MM.1S (cell line): ENCODE data around the gene HS3ST2.
"Not testable (repeated sequence)": the region's sequence is repeated elsewhere in the genome, so short reads cannot be mapped to it uniquely, and the experiment has no call there.

Experiments used
- DNase-seq: peaks from one replicate; pipeline ENCODE4 v3.0.0-alpha.2; 2015
- H2AFZ ChIP-seq: fragments of 300-600 bp; sonication (generic); 2 replicates; pipeline ENCODE4 v1.6.0; 2016; ENCODE audit warnings: antibody characterized with exemption, low read length
- H3F3A ChIP-seq: fragments of 300-600 bp; sonication (generic); 2 replicates; pipeline ENCODE4 v1.6.1; 2016; ENCODE audit warnings: mild to moderate bottlenecking, antibody characterized with exemption, low read length, moderate library complexity, mixed read lengths; ENCODE audit not compliant: insufficient read depth
- H3K27ac ChIP-seq: fragments of 300-600 bp; sonication (generic); 2 replicates; pipeline ENCODE4 v1.5.1; 2016; ENCODE audit warnings: mild to moderate bottlenecking, low read length
- H3K27me3 ChIP-seq: fragments of 300-600 bp; sonication (generic); replicated peaks from 2 replicates; pipeline ENCODE4 v1.6.0; 2016; ENCODE audit warnings: low read length; ENCODE audit not compliant: insufficient read depth
- H3K36me3 ChIP-seq: fragments of 300-600 bp; sonication (generic); replicated peaks from 2 replicates; pipeline ENCODE4 v1.6.1; 2016; ENCODE audit warnings: mild to moderate bottlenecking, low read length, mixed read lengths; ENCODE audit not compliant: insufficient read depth
- H3K4me1 ChIP-seq: fragments of 300-600 bp; sonication (generic); 2 replicates; pipeline ENCODE4 v1.6.1; 2016; ENCODE audit warnings: low read length, mixed read lengths
- H3K4me2 ChIP-seq: fragments of 300-600 bp; sonication (generic); 2 replicates; pipeline ENCODE4 v1.6.0; 2016; ENCODE audit warnings: low read depth, low read length
- H3K4me3 ChIP-seq: fragments of 300-600 bp; sonication (generic); 2 replicates; pipeline ENCODE4 v1.5.1; 2016; ENCODE audit warnings: low read length, mixed read lengths
- H3K79me2 ChIP-seq: fragments of 300-600 bp; sonication (generic); 2 replicates; pipeline ENCODE4 v1.6.1; 2016; ENCODE audit warnings: mixed run types, low read length, mixed read lengths
- H3K9ac ChIP-seq: fragments of 300-600 bp; sonication (generic); 2 replicates; pipeline ENCODE4 v1.6.1; 2016; ENCODE audit warnings: low read length, mixed read lengths
- H3K9me2 ChIP-seq: fragments of 300-600 bp; sonication (generic); replicated peaks from 2 replicates; pipeline ENCODE4 v1.6.1; 2016; ENCODE audit warnings: mild to moderate bottlenecking, low read length, mixed read lengths; ENCODE audit not compliant: insufficient read depth
- H3K9me3 ChIP-seq: fragments of 300-600 bp; sonication (generic); replicated peaks from 2 replicates; pipeline ENCODE4 v1.6.1; 2016; ENCODE audit warnings: mild to moderate bottlenecking, low read length, mixed read lengths; ENCODE audit not compliant: insufficient read depth
- H4K20me1 ChIP-seq: fragments of 300-600 bp; sonication (generic); 2 replicates; pipeline ENCODE4 v1.6.1; 2016; ENCODE audit warnings: mild to moderate bottlenecking, low read length, moderate library complexity, mixed read lengths; ENCODE audit not compliant: insufficient read depth
- CTCF ChIP-seq: fragments of 300-600 bp; sonication (generic); IDR thresholded peaks from 2 replicates; pipeline ENCODE4 v1.5.1; 2016; ENCODE audit warnings: antibody characterized with exemption, low read length, mixed read lengths
- EZH2 ChIP-seq: fragments of 300-600 bp; sonication (generic); optimal IDR thresholded peaks from 2 replicates; pipeline ENCODE3; 2017; ENCODE audit warnings: low read depth, mild to moderate bottlenecking, antibody characterized with exemption, low read length, mixed read lengths
- EZH2phosphoT487 ChIP-seq: fragments of 300-600 bp; sonication (generic); IDR thresholded peaks from 2 replicates; pipeline ENCODE4 v1.6.1; 2018; ENCODE audit warnings: antibody characterized with exemption, low read length

HS3ST2 gene

DNA sequence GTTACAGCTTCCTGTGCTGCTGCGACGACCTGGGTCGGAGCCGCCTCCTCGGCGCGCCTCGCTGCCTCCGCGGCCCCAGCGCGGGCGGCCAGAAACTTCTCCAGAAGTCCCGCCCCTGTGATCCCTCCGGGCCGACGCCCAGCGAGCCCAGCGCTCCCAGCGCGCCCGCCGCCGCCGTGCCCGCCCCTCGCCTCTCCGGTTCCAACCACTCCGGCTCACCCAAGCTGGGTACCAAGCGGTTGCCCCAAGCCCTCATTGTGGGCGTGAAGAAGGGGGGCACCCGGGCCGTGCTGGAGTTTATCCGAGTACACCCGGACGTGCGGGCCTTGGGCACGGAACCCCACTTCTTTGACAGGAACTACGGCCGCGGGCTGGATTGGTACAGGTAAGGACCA lies 746 bp downstream of the HS3ST2 start:
- TF ChIP-seq EZH2 (no peak), EZH2phosphoT487 (no peak), CTCF (no peak)
- Histone ChIP-seq H3K4me2 (no peak overlapping the region), H3K79me2 (no peaks in the 10 kb centered on the region), H3K27ac (no peak overlapping the region), H3K4me3 (no peak overlapping the region), H3K9me2 (no peaks in the 10 kb centered on the region; the same call in 1 of the 2 replicates), H4K20me1 (no peaks in the 10 kb centered on the region), H3K27me3 (no peaks in the 10 kb centered on the region), H3F3A (no peaks in the 10 kb centered on the region), H3K4me1 (peaks cover 10% of the 10 kb centered on the region), H3K36me3 (no peaks in the 10 kb centered on the region), H3K9ac (no peak overlapping the region), H3K9me3 (no peaks in the 10 kb centered on the region), H2AFZ (no peak overlapping the region)
- DNase-seq = no peak

- no peaks in the 10 kb centered on the region for H3K27me3 ChIP-seq
- H3K36me3 ChIP-seq = no peaks in the 10 kb centered on the region
- no peaks in the 10 kb centered on the region for H3K4me1 ChIP-seq
- H3K4me2 ChIP-seq = no peak overlapping the region
- H3F3A ChIP-seq = no peaks in the 10 kb centered on the region
- no peaks in the 10 kb centered on the region for H4K20me1 ChIP-seq
- no peaks in the 10 kb centered on the region for H3K79me2 ChIP-seq
- no peak for TF ChIP-seq EZH2
- TF ChIP-seq EZH2phosphoT487 = no peak
- TF ChIP-seq CTCF = no peak
- no peaks in the 10 kb centered on the region for H3K9me3 ChIP-seq
- H3K4me3 ChIP-seq = no peak overlapping the region
- no peak for DNase-seq
- no peak overlapping the region for H3K27ac ChIP-seq
- no peak overlapping the region for H2AFZ ChIP-seq
- no peak overlapping the region for H3K9ac ChIP-seq
- H3K9me2 ChIP-seq = no peaks in the 10 kb centered on the region
Observed at GRCh38 chr16:22815863-22816262, 1.9 kb downstream of the HS3ST2 start.

DNA sequence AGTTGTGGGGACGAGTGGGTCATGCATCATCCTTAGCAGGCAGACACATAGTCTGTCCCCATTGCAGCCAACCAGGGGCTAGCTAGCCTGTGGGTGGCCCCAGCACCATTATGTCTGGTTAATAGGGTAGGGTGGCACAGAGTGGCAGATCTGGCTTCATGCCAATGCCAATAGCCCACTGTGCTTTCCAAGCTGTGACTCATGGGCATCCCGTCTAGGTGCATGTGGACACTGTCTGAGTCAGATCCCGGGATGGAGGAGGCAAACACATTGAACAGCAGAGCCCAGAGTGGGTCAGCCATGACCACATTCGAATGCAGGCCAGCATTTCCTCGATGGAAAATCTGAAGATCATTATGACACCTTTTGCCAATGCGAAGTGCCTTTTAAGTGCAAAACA lies 2.5 kb downstream of the HS3ST2 start:
- Histone ChIP-seq H3F3A (no peaks in the 10 kb centered on the region), H3K36me3 (no peaks in the 10 kb centered on the region), H3K4me2 (no peak overlapping the region), H3K9me2 (no peaks in the 10 kb centered on the region), H3K9me3 (no peaks in the 10 kb centered on the region), H3K27me3 (no peaks in the 10 kb centered on the region), H4K20me1 (no peaks in the 10 kb centered on the region), H3K4me3 (no peak overlapping the region), H2AFZ (no peak overlapping the region), H3K27ac (no peak overlapping the region), H3K4me1 (no peaks in the 10 kb centered on the region), H3K9ac (no peak overlapping the region), H3K79me2 (no peaks in the 10 kb centered on the region)
- no peak for DNase-seq
- TF ChIP-seq EZH2 = no peak
- no peak for TF ChIP-seq CTCF
- TF ChIP-seq EZH2phosphoT487 = no peak

DNA sequence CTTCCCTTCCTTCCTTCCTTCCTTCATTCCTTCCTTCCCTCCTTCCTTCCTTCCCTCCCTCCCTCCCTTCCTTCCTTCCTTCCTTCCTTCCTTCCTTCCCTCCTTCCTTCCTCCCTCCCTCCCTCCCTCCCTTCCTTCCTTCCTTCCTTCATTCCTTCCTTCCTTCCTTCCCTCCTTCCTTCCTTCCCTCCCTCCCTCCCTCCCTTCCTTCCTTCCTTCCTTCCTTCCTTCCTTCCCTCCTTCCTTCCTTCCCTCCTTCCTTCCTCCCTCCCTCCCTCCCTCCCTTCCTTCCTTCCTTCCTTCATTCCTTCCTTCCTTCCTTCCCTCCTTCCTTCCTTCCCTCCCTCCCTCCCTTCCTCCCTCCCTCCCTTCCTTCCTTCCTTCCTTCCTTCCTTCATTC lies 4.8 kb downstream of the HS3ST2 start:
- H2AFZ ChIP-seq, H3K4me1 ChIP-seq, H3K36me3 ChIP-seq, H3K9me3 ChIP-seq, H3K4me2 ChIP-seq, H3K27ac ChIP-seq, H3K27me3 ChIP-seq, H3F3A ChIP-seq, H3K79me2 ChIP-seq, H4K20me1 ChIP-seq, H3K9me2 ChIP-seq, H3K4me3 ChIP-seq, H3K9ac ChIP-seq, DNase-seq: not testable (repeated sequence)
